ENCODE data around the gene RABL2A. TPM values are rescaled to one million over a fixed set of nuclear protein-coding genes. Genes with fewer than 3 reads are reported as not detected.
"Not testable (repeated sequence)": the region's sequence is repeated elsewhere in the genome, so short reads cannot be mapped to it uniquely, and the experiment has no call there.

Gene RABL2A
- polyA plus RNA-seq, 3 donors from 2014 or later = 5.7 to 15.4 (median 9.0) TPM

DNA sequence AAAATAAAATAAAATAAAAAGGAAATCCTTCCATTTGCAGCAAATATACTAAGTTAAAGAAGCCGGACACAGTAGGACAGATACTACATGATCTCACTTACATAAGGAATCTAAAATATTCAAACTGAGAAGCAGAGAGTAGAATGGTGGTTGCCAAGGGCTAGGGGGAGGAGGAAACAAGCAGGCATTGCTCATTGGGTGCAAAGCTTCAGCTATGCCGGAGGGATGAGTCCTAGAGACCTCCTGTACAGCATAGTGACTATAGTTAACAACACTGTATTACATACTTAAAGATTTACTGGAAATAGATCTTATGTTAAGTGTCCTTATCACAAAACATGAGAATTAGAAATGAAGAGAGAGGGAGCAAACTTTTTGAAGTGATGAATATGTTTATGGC, 19.2 kb downstream of the RABL2A start:
- not testable (repeated sequence) for H3K9me3 Mint-ChIP-seq; H3K4me1 Mint-ChIP-seq; H3K4me3 Mint-ChIP-seq; H3K36me3 Mint-ChIP-seq; H3K27ac Mint-ChIP-seq; DNase-seq; H3K27me3 Mint-ChIP-seq (ENCODE audit: low read depth in 3 of 3)

- H3K4me1 Mint-ChIP-seq; H3K27me3 Mint-ChIP-seq (ENCODE audit: low read depth in 3 of 3); H3K27ac Mint-ChIP-seq; H3K36me3 Mint-ChIP-seq; H3K4me3 Mint-ChIP-seq; DNase-seq; H3K9me3 Mint-ChIP-seq: not testable (repeated sequence)
Measured at GRCh38 chr2:113650834-113651815, 24.1 kb downstream of the RABL2A start.

GRCh38 chr2:113652599-113652998, 25.5 kb downstream of the RABL2A start:
- not testable (repeated sequence) for H3K4me3 Mint-ChIP-seq; H3K27ac Mint-ChIP-seq; H3K36me3 Mint-ChIP-seq; H3K27me3 Mint-ChIP-seq (ENCODE audit: low read depth in 3 of 3); H3K9me3 Mint-ChIP-seq; H3K4me1 Mint-ChIP-seq; DNase-seq

- not testable (repeated sequence) for H3K27me3 Mint-ChIP-seq (ENCODE audit: low read depth in 3 of 3); DNase-seq; H3K36me3 Mint-ChIP-seq; H3K9me3 Mint-ChIP-seq; H3K4me1 Mint-ChIP-seq; H3K4me3 Mint-ChIP-seq; H3K27ac Mint-ChIP-seq
Measured at GRCh38 chr2:113656031-113656624, 29.1 kb downstream of the RABL2A start.

DNA sequence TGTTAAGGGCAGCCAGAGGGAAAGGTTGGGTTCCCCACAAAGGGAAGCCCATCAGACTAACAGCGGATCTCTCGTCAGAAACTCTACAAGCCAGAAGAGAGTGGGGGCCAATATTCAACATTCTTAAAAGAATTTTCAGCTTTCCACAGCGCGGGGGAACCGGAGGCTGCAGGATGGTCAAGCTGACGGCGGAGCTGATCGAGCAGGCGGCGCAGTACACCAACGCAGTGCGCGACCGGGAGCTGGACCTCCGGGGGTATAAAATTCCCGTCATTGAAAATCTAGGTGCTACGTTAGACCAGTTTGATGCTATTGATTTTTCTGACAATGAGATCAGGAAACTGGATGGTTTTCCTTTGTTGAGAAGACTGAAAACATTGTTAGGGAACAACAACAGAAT, 30.7 kb downstream of the RABL2A start:
- H3K27me3 Mint-ChIP-seq (ENCODE audit: low read depth in 3 of 3); H3K4me3 Mint-ChIP-seq; H3K4me1 Mint-ChIP-seq; H3K36me3 Mint-ChIP-seq; H3K9me3 Mint-ChIP-seq; DNase-seq; H3K27ac Mint-ChIP-seq: not testable (repeated sequence)

- not testable (repeated sequence) for DNase-seq; H3K27me3 Mint-ChIP-seq (ENCODE audit: low read depth in 3 of 3); H3K4me1 Mint-ChIP-seq; H3K27ac Mint-ChIP-seq; H3K4me3 Mint-ChIP-seq; H3K36me3 Mint-ChIP-seq; H3K9me3 Mint-ChIP-seq
Measured at GRCh38 chr2:113663285-113664060, 36.4 kb downstream of the RABL2A start.

GRCh38 chr2:113664761-113665533, 37.9 kb downstream of the RABL2A start:
- DNase-seq; H3K27me3 Mint-ChIP-seq (ENCODE audit: low read depth in 3 of 3); H3K9me3 Mint-ChIP-seq; H3K36me3 Mint-ChIP-seq; H3K27ac Mint-ChIP-seq; H3K4me1 Mint-ChIP-seq; H3K4me3 Mint-ChIP-seq: not testable (repeated sequence)

DNA sequence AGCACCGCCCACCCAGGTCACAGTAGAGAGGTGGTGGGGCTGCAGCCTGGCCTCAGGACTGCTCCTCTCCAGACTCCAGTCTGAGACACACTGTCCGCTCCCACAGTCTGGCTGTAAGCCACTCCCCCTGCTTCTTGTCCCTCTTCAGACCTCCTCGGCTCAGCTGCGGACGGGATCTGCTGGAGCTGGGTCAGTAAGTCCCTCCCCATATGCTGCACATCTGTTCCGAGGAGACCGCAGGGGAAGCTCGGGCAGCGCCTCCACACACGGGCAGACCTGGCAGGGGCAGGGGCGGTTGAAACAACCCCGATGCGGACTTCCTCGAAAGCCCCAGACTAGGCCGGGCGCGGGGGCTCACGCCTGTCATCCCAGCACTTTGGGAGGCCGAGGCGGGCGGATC, 41.9 kb downstream of the RABL2A start:
- DNase-seq; H3K4me3 Mint-ChIP-seq; H3K27me3 Mint-ChIP-seq (ENCODE audit: low read depth in 3 of 3); H3K27ac Mint-ChIP-seq; H3K4me1 Mint-ChIP-seq; H3K9me3 Mint-ChIP-seq; H3K36me3 Mint-ChIP-seq: not testable (repeated sequence)

- Mint-ChIP-seq H3K4me3 (no peak overlapping the region), H3K27ac (no peak overlapping the region), H3K27me3 (ENCODE audit: low read depth in 3 of 3) (peaks cover 0 to 4% (median 0%) of the 10 kb centered on the region in 3 donors), H3K36me3 (peaks cover 0 to 4% (median 0%) of the 10 kb centered on the region in 3 donors), H3K9me3 (peaks cover 0 to 2% (median 0%) of the 10 kb centered on the region in 6 donors), H3K4me1 (peaks cover 0 to 9% of the 10 kb centered on the region in 2 donors)
- no peak for DNase-seq
Measured at GRCh38 chr2:113672326-113672932, 45.4 kb downstream of the RABL2A start.

DNA sequence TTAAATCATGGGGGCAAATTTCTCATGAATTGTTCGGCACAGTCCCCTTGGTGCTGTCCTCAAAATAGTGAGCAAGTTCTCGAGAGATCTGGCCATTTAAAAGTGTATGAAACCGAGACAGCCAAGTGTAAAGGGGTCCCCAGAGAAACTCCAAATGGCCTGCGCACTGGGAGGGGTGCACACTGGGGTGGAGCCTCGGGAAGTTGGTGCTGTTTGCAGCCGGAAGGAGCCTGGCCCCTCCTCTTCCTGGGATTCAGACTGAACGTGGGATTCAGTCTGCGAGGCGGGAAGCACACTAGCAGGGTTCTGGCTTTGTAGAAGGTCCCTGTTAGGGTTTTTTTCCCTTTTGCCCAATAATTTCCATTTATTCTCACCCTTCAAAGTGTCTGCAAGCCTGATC, 48.8 kb downstream of the RABL2A start:
- Mint-ChIP-seq H3K27me3 (ENCODE audit: low read depth in 3 of 3) (peaks cover 0 to 4% (median 0%) of the 10 kb centered on the region in 3 donors), H3K36me3 (peaks cover 0 to 4% (median 0%) of the 10 kb centered on the region in 3 donors), H3K4me1 (peaks cover 16 to 29% of the 10 kb centered on the region in 2 donors), H3K9me3 (peaks cover 0 to 2% (median 0%) of the 10 kb centered on the region in 6 donors), H3K4me3 (no peak overlapping the region), H3K27ac (no peak overlapping the region)
- DNase-seq = no peak

- H3K27me3 Mint-ChIP-seq (ENCODE audit: low read depth in 3 of 3) = peaks cover 0 to 4% (median 0%) of the 10 kb centered on the region in 3 donors
- peaks cover 16 to 29% of the 10 kb centered on the region in 2 donors for H3K4me1 Mint-ChIP-seq
- peaks cover 0 to 2% (median 0%) of the 10 kb centered on the region in 6 donors for H3K9me3 Mint-ChIP-seq
- H3K4me3 Mint-ChIP-seq = no peak overlapping the region
- DNase-seq = no peak
- peaks cover 0 to 4% (median 0%) of the 10 kb centered on the region in 3 donors for H3K36me3 Mint-ChIP-seq
- H3K27ac Mint-ChIP-seq = no peak overlapping the region
Measured at GRCh38 chr2:113676623-113677266, 49.7 kb downstream of the RABL2A start.

DNA sequence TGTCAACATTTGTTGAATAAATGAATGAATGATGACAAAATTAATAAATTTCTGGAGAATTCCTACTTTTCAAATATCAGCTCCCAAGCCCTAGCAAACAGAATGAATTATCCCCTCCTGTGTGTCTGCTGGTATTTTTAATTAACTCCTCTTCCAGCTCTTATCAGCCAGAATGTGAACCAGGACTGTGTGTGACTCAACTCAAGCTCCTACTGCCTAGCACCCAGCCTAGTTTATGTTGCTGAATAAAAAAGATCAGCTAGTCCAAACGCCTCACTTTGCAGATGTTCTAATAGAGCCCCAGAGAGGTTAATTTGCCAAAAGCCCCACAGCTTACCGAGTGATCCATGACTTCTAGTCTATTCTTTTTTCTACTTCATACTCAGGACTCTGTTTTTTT, 50.3 kb downstream of the RABL2A start:
- H3K9me3 Mint-ChIP-seq = peaks cover 0 to 2% (median 0%) of the 10 kb centered on the region in 6 donors
- peaks cover 0 to 4% (median 0%) of the 10 kb centered on the region in 3 donors for H3K36me3 Mint-ChIP-seq
- DNase-seq = no peak
- H3K4me1 Mint-ChIP-seq = peaks cover 16 to 29% of the 10 kb centered on the region in 2 donors
- H3K27me3 Mint-ChIP-seq (ENCODE audit: low read depth in 3 of 3) = peaks cover 0 to 4% (median 0%) of the 10 kb centered on the region in 3 donors
- no peak overlapping the region for H3K27ac Mint-ChIP-seq
- H3K4me3 Mint-ChIP-seq = no peak overlapping the region
